NB4 (cell line): ENCODE results near the gene MCF2.

Source experiments
- CTCF ChIP-seq: IDR thresholded peaks from one replicate; pipeline ENCODE4 v1.5.1; 2012; ENCODE audit warnings: low read depth, low read length
- MAX ChIP-seq: IDR thresholded peaks from 2 replicates; pipeline ENCODE4 v1.6.1; 2011; ENCODE audit warnings: low read depth, low read length
- MYC ChIP-seq: IDR thresholded peaks from 2 replicates; pipeline ENCODE4 v1.6.1; 2011; ENCODE audit warnings: low read depth, low read length
- POLR2A ChIP-seq: IDR thresholded peaks from 2 replicates; pipeline ENCODE4 v1.6.1; 2011; ENCODE audit warnings: mild to moderate bottlenecking; ENCODE audit not compliant: insufficient read length; ENCODE audit errors: extremely low read depth

- no peak for TF ChIP-seq POLR2A
- TF ChIP-seq CTCF: no peak
- no peak for TF ChIP-seq MYC
- TF ChIP-seq MAX: no peak
These were observed 175.1 kb downstream of the MCF2 start for GRCh38 chrX:139532834-139533233.
